ENCODE data around the gene TOGARAM1. TPM values are rescaled to one million over a fixed set of nuclear protein-coding genes. Genes with fewer than 3 reads are reported as not detected.

The TOGARAM1 gene, protein sequence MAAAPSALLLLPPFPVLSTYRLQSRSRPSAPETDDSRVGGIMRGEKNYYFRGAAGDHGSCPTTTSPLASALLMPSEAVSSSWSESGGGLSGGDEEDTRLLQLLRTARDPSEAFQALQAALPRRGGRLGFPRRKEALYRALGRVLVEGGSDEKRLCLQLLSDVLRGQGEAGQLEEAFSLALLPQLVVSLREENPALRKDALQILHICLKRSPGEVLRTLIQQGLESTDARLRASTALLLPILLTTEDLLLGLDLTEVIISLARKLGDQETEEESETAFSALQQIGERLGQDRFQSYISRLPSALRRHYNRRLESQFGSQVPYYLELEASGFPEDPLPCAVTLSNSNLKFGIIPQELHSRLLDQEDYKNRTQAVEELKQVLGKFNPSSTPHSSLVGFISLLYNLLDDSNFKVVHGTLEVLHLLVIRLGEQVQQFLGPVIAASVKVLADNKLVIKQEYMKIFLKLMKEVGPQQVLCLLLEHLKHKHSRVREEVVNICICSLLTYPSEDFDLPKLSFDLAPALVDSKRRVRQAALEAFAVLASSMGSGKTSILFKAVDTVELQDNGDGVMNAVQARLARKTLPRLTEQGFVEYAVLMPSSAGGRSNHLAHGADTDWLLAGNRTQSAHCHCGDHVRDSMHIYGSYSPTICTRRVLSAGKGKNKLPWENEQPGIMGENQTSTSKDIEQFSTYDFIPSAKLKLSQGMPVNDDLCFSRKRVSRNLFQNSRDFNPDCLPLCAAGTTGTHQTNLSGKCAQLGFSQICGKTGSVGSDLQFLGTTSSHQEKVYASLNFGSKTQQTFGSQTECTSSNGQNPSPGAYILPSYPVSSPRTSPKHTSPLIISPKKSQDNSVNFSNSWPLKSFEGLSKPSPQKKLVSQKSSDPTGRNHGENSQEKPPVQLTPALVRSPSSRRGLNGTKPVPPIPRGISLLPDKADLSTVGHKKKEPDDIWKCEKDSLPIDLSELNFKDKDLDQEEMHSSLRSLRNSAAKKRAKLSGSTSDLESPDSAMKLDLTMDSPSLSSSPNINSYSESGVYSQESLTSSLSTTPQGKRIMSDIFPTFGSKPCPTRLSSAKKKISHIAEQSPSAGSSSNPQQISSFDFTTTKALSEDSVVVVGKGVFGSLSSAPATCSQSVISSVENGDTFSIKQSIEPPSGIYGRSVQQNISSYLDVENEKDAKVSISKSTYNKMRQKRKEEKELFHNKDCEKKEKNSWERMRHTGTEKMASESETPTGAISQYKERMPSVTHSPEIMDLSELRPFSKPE (N-terminal part only)
- 11.2 TPM for polyA plus RNA-seq (2013, experiment 1 of 2)
- polyA plus RNA-seq (2013, experiment 2 of 2), result 12.5 TPM

DNA sequence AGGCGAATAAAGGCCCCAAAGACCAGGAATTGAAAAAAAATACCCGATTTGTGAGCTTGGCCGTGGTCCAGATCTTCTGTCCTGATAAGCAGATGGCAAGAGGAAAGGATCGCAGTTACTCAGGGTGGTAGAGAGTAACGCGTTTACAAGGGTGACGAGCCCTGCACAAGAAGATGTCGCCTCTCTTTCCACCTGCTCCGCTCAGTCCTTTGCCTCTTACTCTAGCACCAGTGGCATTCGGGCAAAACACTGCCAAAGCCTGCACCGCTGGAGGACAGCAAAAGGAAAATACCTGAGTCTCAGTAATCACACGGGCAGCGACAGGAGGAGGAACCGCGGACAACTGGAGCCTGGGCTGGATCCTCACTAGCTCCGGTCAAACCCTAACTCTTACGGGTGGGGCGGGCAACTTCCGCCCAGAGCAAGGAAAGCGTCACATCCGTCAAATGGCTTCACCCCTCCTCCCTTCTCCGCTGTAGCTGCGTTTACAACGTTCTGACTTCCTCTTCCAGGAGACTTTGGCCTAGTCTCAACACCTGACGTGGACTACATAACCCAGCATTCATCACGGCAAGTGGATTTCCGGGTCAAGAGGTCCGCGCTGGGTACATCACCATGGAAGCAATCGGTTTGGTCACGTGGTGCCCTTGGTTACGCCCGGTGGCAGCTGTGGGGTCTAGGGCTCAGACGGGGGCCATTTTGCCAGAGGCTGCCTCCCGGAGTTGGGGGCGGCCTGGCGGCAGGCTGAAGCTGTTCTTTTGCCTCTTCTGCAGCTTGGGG, at the start of gene TOGARAM1, which contains the start of gene KLHL28:
TSS of gene TOGARAM1 (plus strand) at position 637 of the 780 bp plus-strand sequence. CDS start 232 bp downstream, outside the sequence.
TSS of gene KLHL28 (minus strand) at position 394 of the 780 bp plus-strand sequence. CDS start 16,019 bp downstream, outside the sequence.
- H2BK5ac ChIP-seq (ENCODE audit: low read depth, low read length, poor library complexity, severe bottlenecking), result peak within 1 kb of the TSS; percentile 10
- no peaks in the 10 kb centered on the region for H3K79me1 ChIP-seq (replicated peaks; ENCODE audit: low read length, poor library complexity, severe bottlenecking)
- H3K4me2 ChIP-seq (ENCODE audit: low read length, poor library complexity, severe bottlenecking), result peak within 1 kb of the TSS; percentile 84
- H2AFZ ChIP-seq (ENCODE audit: low read depth, low read length), result peak within 1 kb of the TSS; percentile 91
- peak within 1 kb of the TSS; percentile 5 to 91 for H3K4ac ChIP-seq (ENCODE audit: low read depth in 1 of 2, low read length in 2 of 2)
- peak; percentile 100 for DNase-seq
- H2BK15ac ChIP-seq (ENCODE audit: low read depth, poor library complexity, severe bottlenecking), result no peak within 1 kb of the TSS
- peak within 1 kb of the TSS; percentile 86 for H3K27ac ChIP-seq (ENCODE audit: low read length, poor library complexity, severe bottlenecking)
- H3K36me3 ChIP-seq (ENCODE audit: control insufficient read depth in 1 of 2, insufficient read depth in 2 of 2, low read depth in 1 of 2, low read length in 2 of 2), result no peaks in the 10 kb centered on the region
- H4K8ac ChIP-seq (ENCODE audit: low read length), result peak within 1 kb of the TSS; percentile 10
- H3K9me3 ChIP-seq (ENCODE audit: control insufficient read depth, low read length), result no peaks in the 10 kb centered on the region
- peak within 1 kb of the TSS; percentile 94 for H3K9ac ChIP-seq (ENCODE audit: low read length)
- H3K18ac ChIP-seq (ENCODE audit: low read depth in 1 of 2, low read length in 2 of 2), result peak within 1 kb of the TSS; percentile 60 to 93
- H2BK120ac ChIP-seq (ENCODE audit: low read depth, low read length), result peak within 1 kb of the TSS; percentile 35
- WGBS, result under 1% methylated on average over 37 of the region's 37 CpGs
- peak within 1 kb of the TSS in 1 of 2 experiments; percentile 97 for H3K14ac ChIP-seq (ENCODE audit: low read length in 2 of 2)
- no peaks in the 10 kb centered on the region for H3K27me3 ChIP-seq (ENCODE audit: control insufficient read depth in 1 of 2, insufficient read depth in 1 of 2, low read length in 2 of 2)
- H2AK5ac ChIP-seq (ENCODE audit: low read length, severe bottlenecking), result no peak within 1 kb of the TSS
- peak within 1 kb of the TSS in 1 of 2 experiments; percentile 93 for H3K23ac ChIP-seq (ENCODE audit: low read length in 2 of 2)
- peak within 1 kb of the TSS in 1 of 2 experiments; percentile 88 for H2BK12ac ChIP-seq (ENCODE audit: low read length in 2 of 2)
- peaks cover 6% of the 10 kb centered on the region for H3K4me1 ChIP-seq (ENCODE audit: control insufficient read depth, insufficient read depth, low read depth, low read length)
- H3K4me3 ChIP-seq (ENCODE audit: insufficient read depth in 1 of 2, low read depth in 1 of 2, low read length in 2 of 2), result peak within 1 kb of the TSS; percentile 85 to 92
- no peak within 1 kb of the TSS for H4K91ac ChIP-seq (ENCODE audit: low read length)

DNA sequence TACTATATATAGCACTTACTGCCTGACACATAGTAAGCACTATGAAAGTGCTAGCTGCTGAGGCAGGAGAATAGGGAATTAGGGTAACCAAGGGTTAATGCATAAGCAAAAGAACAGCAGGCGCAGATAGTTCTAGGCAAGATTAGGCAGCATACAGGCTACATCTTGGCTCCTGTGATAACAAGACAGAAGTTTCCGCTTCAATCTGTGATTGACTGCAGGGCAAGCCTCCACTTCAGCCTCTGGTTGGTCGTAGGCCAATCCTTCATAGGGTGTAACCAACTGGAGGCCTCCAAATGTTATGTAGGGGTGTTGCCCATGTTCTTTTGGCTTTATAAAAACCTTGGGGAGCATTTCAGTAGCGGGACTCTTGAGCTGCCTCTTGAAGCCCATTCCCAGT, 47.1 kb upstream of the TOGARAM1 start:
- Histone ChIP-seq H2BK120ac (ENCODE audit: low read depth, low read length) (no peak overlapping the region), H4K91ac (ENCODE audit: low read length) (no peak overlapping the region), H4K8ac (ENCODE audit: low read length) (no peak overlapping the region), H3K4ac (ENCODE audit: low read depth in 1 of 2, low read length in 2 of 2) (no peak overlapping the region), H3K9me3 (ENCODE audit: control insufficient read depth, low read length) (no peaks in the 10 kb centered on the region), H3K27me3 (ENCODE audit: control insufficient read depth in 1 of 2, insufficient read depth in 1 of 2, low read length in 2 of 2) (peaks cover 0 to 10% of the 10 kb centered on the region in 2 experiments), H3K23ac (ENCODE audit: low read length in 2 of 2) (no peak overlapping the region), H3K4me1 (ENCODE audit: control insufficient read depth, insufficient read depth, low read depth, low read length) (no peaks in the 10 kb centered on the region), H3K4me3 (ENCODE audit: insufficient read depth in 1 of 2, low read depth in 1 of 2, low read length in 2 of 2) (peak overlapping the region in 1 of 2 experiments; percentile 69), H3K36me3 (ENCODE audit: control insufficient read depth in 1 of 2, insufficient read depth in 2 of 2, low read depth in 1 of 2, low read length in 2 of 2) (no peaks in the 10 kb centered on the region), H2BK15ac (ENCODE audit: low read depth, poor library complexity, severe bottlenecking) (no peak overlapping the region), H3K18ac (ENCODE audit: low read depth in 1 of 2, low read length in 2 of 2) (no peak overlapping the region), H2AFZ (ENCODE audit: low read depth, low read length) (peak overlapping the region; percentile 27), H2AK5ac (ENCODE audit: low read length, severe bottlenecking) (no peak overlapping the region), H3K9ac (ENCODE audit: low read length) (peak overlapping the region; percentile 67), H3K27ac (ENCODE audit: low read length, poor library complexity, severe bottlenecking) (no peak overlapping the region), H2BK5ac (ENCODE audit: low read depth, low read length, poor library complexity, severe bottlenecking) (no peak overlapping the region), H3K4me2 (ENCODE audit: low read length, poor library complexity, severe bottlenecking) (no peak overlapping the region), H3K14ac (ENCODE audit: low read length in 2 of 2) (no peak overlapping the region), H3K79me1 (replicated peaks; ENCODE audit: low read length, poor library complexity, severe bottlenecking) (no peaks in the 10 kb centered on the region), H2BK12ac (ENCODE audit: low read length in 2 of 2) (no peak overlapping the region)
- 72% methylated on average over 3 of the region's 4 CpGs for WGBS
- DNase-seq, result no peak

DNA sequence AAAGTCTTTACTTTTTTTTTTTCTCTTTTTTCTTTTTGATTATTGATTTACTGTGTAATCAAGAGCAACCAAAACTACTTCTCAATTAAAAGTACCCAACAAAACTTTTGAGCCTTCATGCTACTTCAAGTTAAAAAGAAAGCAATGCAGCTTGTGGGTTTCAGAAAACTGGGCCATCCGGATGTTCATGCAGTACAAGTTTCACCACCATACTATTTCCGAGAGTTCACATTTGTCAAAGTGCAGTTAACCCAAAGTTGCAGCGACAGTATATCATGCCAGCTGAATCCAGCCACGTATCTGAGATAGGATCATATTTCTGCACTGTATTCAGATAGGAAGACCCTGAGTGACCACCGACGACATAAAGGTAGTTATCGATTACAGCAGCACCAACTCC, 33.2 kb upstream of the TOGARAM1 start:
- H3K79me1 ChIP-seq (replicated peaks; ENCODE audit: low read length, poor library complexity, severe bottlenecking), result peaks cover 7% of the 10 kb centered on the region
- 98% methylated on average over 7 of the region's 7 CpGs for WGBS
- H3K4ac ChIP-seq (ENCODE audit: low read depth in 1 of 2, low read length in 2 of 2), result no peak overlapping the region
- no peak overlapping the region for H3K9ac ChIP-seq (ENCODE audit: low read length)
- H3K27ac ChIP-seq (ENCODE audit: low read length, poor library complexity, severe bottlenecking), result no peak overlapping the region
- H2BK5ac ChIP-seq (ENCODE audit: low read depth, low read length, poor library complexity, severe bottlenecking), result no peak overlapping the region
- H2BK12ac ChIP-seq (ENCODE audit: low read length in 2 of 2), result no peak overlapping the region
- H4K91ac ChIP-seq (ENCODE audit: low read length), result no peak overlapping the region
- H3K9me3 ChIP-seq (ENCODE audit: control insufficient read depth, low read length), result no peaks in the 10 kb centered on the region
- no peak overlapping the region for H2AK5ac ChIP-seq (ENCODE audit: low read length, severe bottlenecking)
- no peak overlapping the region for H2BK120ac ChIP-seq (ENCODE audit: low read depth, low read length)
- peaks cover 0 to 29% of the 10 kb centered on the region in 2 experiments for H3K36me3 ChIP-seq (ENCODE audit: control insufficient read depth in 1 of 2, insufficient read depth in 2 of 2, low read depth in 1 of 2, low read length in 2 of 2)
- H2BK15ac ChIP-seq (ENCODE audit: low read depth, poor library complexity, severe bottlenecking), result no peak overlapping the region
- no peak overlapping the region for H4K8ac ChIP-seq (ENCODE audit: low read length)
- no peak overlapping the region for H3K4me2 ChIP-seq (ENCODE audit: low read length, poor library complexity, severe bottlenecking)
- DNase-seq, result no peak
- no peaks in the 10 kb centered on the region for H3K4me1 ChIP-seq (ENCODE audit: control insufficient read depth, insufficient read depth, low read depth, low read length)
- no peak overlapping the region for H3K4me3 ChIP-seq (ENCODE audit: insufficient read depth in 1 of 2, low read depth in 1 of 2, low read length in 2 of 2)
- no peaks in the 10 kb centered on the region for H3K27me3 ChIP-seq (ENCODE audit: control insufficient read depth in 1 of 2, insufficient read depth in 1 of 2, low read length in 2 of 2)
- H2AFZ ChIP-seq (ENCODE audit: low read depth, low read length), result no peak overlapping the region
- no peak overlapping the region for H3K23ac ChIP-seq (ENCODE audit: low read length in 2 of 2)
- no peak overlapping the region for H3K18ac ChIP-seq (ENCODE audit: low read depth in 1 of 2, low read length in 2 of 2)
- H3K14ac ChIP-seq (ENCODE audit: low read length in 2 of 2), result no peak overlapping the region

Data from mesenchymal stem cell (in vitro differentiated cells and primary cell).